GM19468 (cell line): ENCODE data around the gene SYNPO2.
"Not testable (repeated sequence)": the region's sequence is repeated elsewhere in the genome, so short reads cannot be mapped to it uniquely, and the experiment has no call there.

ENCODE experiments used
- ATAC-seq: cut with Tn5 transposase; IDR thresholded peaks from one replicate; pipeline ENCODE4 v1.9.1; 2021; ENCODE audit warnings: mild to moderate bottlenecking, moderate library complexity, moderate number of reproducible peaks; ENCODE audit not compliant: unreplicated experiment; ENCODE audit errors: extremely low read depth

Gene SYNPO2

GRCh38 chr4:118877797-118878196, 10.9 kb upstream of the SYNPO2 start:
- no peak for ATAC-seq

GRCh38 chr4:118878507-118878906, 10.1 kb upstream of the SYNPO2 start:
- ATAC-seq, result not testable (repeated sequence)

- no peak for ATAC-seq
These were observed 9.2 kb upstream of the SYNPO2 start for GRCh38 chr4:118879409-118879808.

- ATAC-seq, result no peak
These were observed 7.0 kb upstream of the SYNPO2 start for GRCh38 chr4:118881512-118882146.

- ATAC-seq, result no peak
These were observed 4.8 kb upstream of the SYNPO2 start for GRCh38 chr4:118883861-118884260.

- ATAC-seq, result no peak
These were observed 3.9 kb upstream of the SYNPO2 start for GRCh38 chr4:118884716-118885115.

- ATAC-seq, result no peak
These were observed 648 bp downstream of the SYNPO2 start for GRCh38 chr4:118889312-118889691.

- no peak for ATAC-seq
These were observed 5.4 kb downstream of the SYNPO2 start for GRCh38 chr4:118894034-118894433.

- ATAC-seq, result no peak
These were observed 9.6 kb downstream of the SYNPO2 start for GRCh38 chr4:118898221-118898620.

- no peak for ATAC-seq
These were observed 10.1 kb downstream of the SYNPO2 start for GRCh38 chr4:118898684-118899138.

- no peak for ATAC-seq
These were observed 15.8 kb downstream of the SYNPO2 start for GRCh38 chr4:118904418-118904817.

GRCh38 chr4:118904935-118905334, 16.3 kb downstream of the SYNPO2 start:
- no peak for ATAC-seq

GRCh38 chr4:118905566-118905965, 16.9 kb downstream of the SYNPO2 start:
- ATAC-seq, result no peak

- no peak for ATAC-seq
These were observed 20.7 kb downstream of the SYNPO2 start for GRCh38 chr4:118909173-118909956.

- ATAC-seq, result no peak
These were observed 21.6 kb downstream of the SYNPO2 start for GRCh38 chr4:118910221-118910620.

GRCh38 chr4:118911238-118911703, 22.6 kb downstream of the SYNPO2 start:
- no peak for ATAC-seq

- ATAC-seq, result no peak
These were observed 26.8 kb downstream of the SYNPO2 start for GRCh38 chr4:118915468-118915867.

GRCh38 chr4:118916691-118917289, 28.1 kb downstream of the SYNPO2 start:
- ATAC-seq, result no peak

GRCh38 chr4:118917582-118917981, 28.9 kb downstream of the SYNPO2 start:
- no peak for ATAC-seq

GRCh38 chr4:118918388-118918787, 29.7 kb downstream of the SYNPO2 start:
- no peak for ATAC-seq

- ATAC-seq, result no peak
These were observed 31.6 kb downstream of the SYNPO2 start for GRCh38 chr4:118920247-118920646.
